ENCODE measurements around the gene SNX8.
"Not testable (repeated sequence)": the region's sequence is repeated elsewhere in the genome, so short reads cannot be mapped to it uniquely, and the experiment has no call there.

The SNX8 gene

GRCh38 chr7:2314209-2314955 lies at the start of gene SNX8:
TSS of gene SNX8 (minus strand) at chr7:2314441. CDS start at chr7:2314421, 20 bp downstream.
- peak; percentile 75 to 95 for DNase-seq

- no peak for DNase-seq
These were observed 48.3 kb upstream of the SNX8 start for GRCh38 chr7:2362385-2363088.

- no peak for DNase-seq
These were observed 46.6 kb upstream of the SNX8 start for GRCh38 chr7:2360796-2361195.

- DNase-seq, result no peak
These were observed 45.4 kb upstream of the SNX8 start for GRCh38 chr7:2359610-2360009.

GRCh38 chr7:2358968-2359527 lies 44.8 kb upstream of the SNX8 start:
- no peak for DNase-seq

GRCh38 chr7:2357571-2357970 lies 43.3 kb upstream of the SNX8 start:
- DNase-seq, result no peak

GRCh38 chr7:2357165-2357564 lies 42.9 kb upstream of the SNX8 start:
- no peak for DNase-seq

GRCh38 chr7:2355705-2356008 lies 41.4 kb upstream of the SNX8 start:
- DNase-seq, result no peak

- DNase-seq, result no peak
These were observed 40.9 kb upstream of the SNX8 start for GRCh38 chr7:2354939-2355704.

- peak; percentile 92 to 98 for DNase-seq
These were observed 40.1 kb upstream of the SNX8 start, which contains the start of gene EIF3B for GRCh38 chr7:2354186-2354938. TSS of gene EIF3B (plus strand) at chr7:2354827. CDS start at chr7:2354922, 95 bp downstream.

GRCh38 chr7:2353936-2354185 lies 39.6 kb upstream of the SNX8 start:
- no peak for DNase-seq

GRCh38 chr7:2353113-2353935 lies 39.1 kb upstream of the SNX8 start:
- DNase-seq, result no peak

GRCh38 chr7:2350861-2351260 lies 36.6 kb upstream of the SNX8 start:
- no peak for DNase-seq

GRCh38 chr7:2350055-2350454 lies 35.8 kb upstream of the SNX8 start:
- no peak for DNase-seq

GRCh38 chr7:2347351-2348063 lies 33.3 kb upstream of the SNX8 start:
- not testable (repeated sequence) for DNase-seq

GRCh38 chr7:2336626-2337299 lies 22.5 kb upstream of the SNX8 start:
- no peak for DNase-seq

- not testable (repeated sequence) for DNase-seq
These were observed 18.5 kb upstream of the SNX8 start for GRCh38 chr7:2332606-2333231.

- DNase-seq, result no peak
These were observed 17.5 kb upstream of the SNX8 start for GRCh38 chr7:2331707-2332106.

GRCh38 chr7:2330493-2330892 lies 16.3 kb upstream of the SNX8 start:
- no peak for DNase-seq

GRCh38 chr7:2326951-2327350 lies 12.7 kb upstream of the SNX8 start:
- DNase-seq, result peak in 1 of 2 donors; percentile 86

Measured in bone marrow (tissue), 2 donors.